Upper lobe of right lung (tissue), 1 donor: ENCODE results near the gene DUS2. TPM values are rescaled to one million over a fixed set of nuclear protein-coding genes. Genes with fewer than 3 reads are reported as not detected.
"Not testable (repeated sequence)": the region's sequence is repeated elsewhere in the genome, so short reads cannot be mapped to it uniquely, and the experiment has no call there.

Source experiments
- ATAC-seq: fragments of 200-7000 bp; cut with Tn5 transposase; one replicate; pipeline ENCODE4 v1.9.1; 2020; ENCODE audit warnings: mild to moderate bottlenecking, moderate library complexity
- DNase-seq: peaks from one replicate; pipeline ENCODE4 v3.0.0-alpha.2; 2020
- H3K27ac ChIP-seq: fragments of 200-600 bp; one replicate; pipeline ENCODE4 v1.8.0; 2022
- H3K27me3 ChIP-seq: fragments of 200-600 bp; one replicate; pipeline ENCODE4 v1.8.0; 2022; ENCODE audit warnings: mild to moderate bottlenecking
- H3K36me3 ChIP-seq: fragments of 200-600 bp; one replicate; pipeline ENCODE4 v1.8.0; 2022
- H3K4me1 ChIP-seq: fragments of 200-600 bp; one replicate; pipeline ENCODE4 v1.8.0; 2022
- H3K4me3 ChIP-seq: fragments of 200-600 bp; one replicate; pipeline ENCODE4 v1.8.0; 2022; ENCODE audit warnings: mild to moderate bottlenecking
- H3K9me3 ChIP-seq: fragments of 200-600 bp; one replicate; pipeline ENCODE4 v1.8.0; 2022
- CTCF ChIP-seq: fragments of 200-600 bp; IDR thresholded peaks from one replicate; pipeline ENCODE4 v1.8.0; 2022; ENCODE audit warnings: antibody characterized with exemption
- intact Hi-C: fragments of 100-400 bp; cut with DNase I; formaldehyde crosslinking; loops from one replicate; pipeline ENCODE4 v1.11.0; 2022
- total RNA-seq: library from RNA; stranded (reverse); fragmentation: NEBNext Ultra II Directional; extraction: Animal tissue kit (Norgen Biotek cat#: 25700); gene quantifications from one replicate; pipeline ENCODE4 v1.2.1, GENCODE V29; 2021
- donor health status: DM: no; HTN: yes; CAD: no; lungs with severe emphysema.

Gene DUS2
- total RNA-seq, 1 donor from 2014 or later, result 11.2 TPM

DNA sequence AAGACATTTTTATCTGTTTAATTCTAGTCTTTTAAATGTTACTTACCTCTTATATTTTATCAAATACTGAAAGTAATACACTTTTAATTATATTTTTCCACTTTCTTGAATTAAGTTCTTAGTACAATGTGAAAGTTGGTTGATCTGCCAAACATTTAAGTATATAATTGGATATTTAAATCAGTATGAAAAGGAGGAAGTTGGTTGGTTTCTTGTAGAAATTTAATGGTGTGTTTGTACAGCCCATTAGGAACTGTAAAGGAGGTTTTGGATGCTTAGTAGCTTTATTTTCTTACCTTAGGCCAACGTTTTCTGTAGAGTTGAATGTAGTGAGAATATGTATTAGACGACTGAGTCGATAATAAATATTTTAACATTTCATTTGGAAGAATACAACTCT lies 67.4 kb downstream of the DUS2 start:
- ATAC-seq (no peak), DNase-seq (no peak)
- intact Hi-C loops, result no loop called here
- no peaks in the 10 kb centered on the region for H3K27me3 ChIP-seq
- peaks cover 61% of the 10 kb centered on the region for H3K4me1 ChIP-seq
- TF ChIP-seq CTCF, result no peak
- no peaks in the 10 kb centered on the region for H3K9me3 ChIP-seq
- peak overlapping the region; percentile 19 for H3K27ac ChIP-seq
- no peak overlapping the region for H3K4me3 ChIP-seq
- H3K36me3 ChIP-seq, result no peaks in the 10 kb centered on the region

DNA sequence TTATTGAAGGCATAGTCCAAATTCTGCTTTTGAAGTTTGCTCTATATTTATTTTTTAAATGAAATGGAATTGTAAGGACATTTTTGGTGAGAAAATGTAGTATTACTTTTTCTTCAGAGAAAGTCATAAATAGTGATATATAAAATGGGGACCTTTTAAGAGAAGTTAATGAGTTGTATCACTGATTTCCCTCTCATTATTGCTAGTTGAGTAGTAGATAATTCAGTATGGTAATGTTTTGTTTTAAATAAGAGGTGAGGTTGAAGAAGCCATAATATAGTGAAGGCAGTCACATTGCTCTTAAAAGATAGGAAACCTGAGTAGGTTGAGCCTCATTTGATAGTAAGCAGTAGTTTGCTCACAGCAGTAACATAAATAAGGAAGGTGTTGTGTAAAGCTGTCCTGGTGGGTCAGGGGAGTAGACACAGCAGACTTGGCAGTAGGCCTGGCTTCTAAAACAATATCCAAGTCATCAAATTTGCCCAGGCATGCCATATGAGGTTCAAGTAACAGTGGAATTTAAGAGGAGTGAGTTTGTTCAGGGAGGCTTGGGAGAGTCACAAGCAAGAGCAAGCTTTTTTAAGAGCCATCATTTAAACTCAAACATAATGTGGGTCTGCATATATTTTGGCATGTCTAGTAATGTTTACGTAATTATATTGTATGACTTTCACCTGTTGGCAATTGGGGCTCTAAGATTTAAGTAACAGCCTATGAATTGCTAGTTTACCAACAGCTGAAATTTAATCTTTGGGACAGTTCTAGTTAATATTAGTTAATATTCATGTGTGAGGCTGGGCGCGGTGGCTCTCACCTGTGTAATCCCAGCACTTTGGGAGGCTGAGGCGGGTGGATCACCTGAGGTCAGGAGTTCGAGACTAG lies 68.5 kb downstream of the DUS2 start:
- no peaks in the 10 kb centered on the region for H3K36me3 ChIP-seq

DNA sequence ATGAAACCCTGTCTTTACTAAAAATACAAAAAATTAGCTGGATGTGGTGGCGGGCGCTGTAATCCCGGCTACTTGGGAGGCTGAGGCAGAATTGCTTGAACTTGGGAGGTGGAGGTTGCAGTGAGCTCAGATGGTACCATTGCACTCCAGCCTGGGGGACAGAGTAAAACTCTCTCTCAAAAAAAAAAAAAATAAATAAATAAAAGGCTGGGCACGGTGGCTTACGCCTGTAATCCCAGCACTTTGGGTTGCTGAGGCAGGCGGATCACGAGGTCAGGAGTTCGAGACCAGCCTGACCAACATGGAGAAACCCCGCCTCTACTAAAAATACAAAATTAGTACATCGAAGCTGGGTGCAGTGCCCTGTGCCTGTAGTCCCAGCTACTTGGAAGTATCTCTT lies 69.2 kb downstream of the DUS2 start:
- intact Hi-C loops, H3K27me3 ChIP-seq, H3K36me3 ChIP-seq, DNase-seq, H3K9me3 ChIP-seq, ATAC-seq, H3K27ac ChIP-seq, H3K4me3 ChIP-seq: not testable (repeated sequence)
- peaks cover 58% of the 10 kb centered on the region for H3K4me1 ChIP-seq

More for the DNA sequence above, 68.5 kb downstream of the DUS2 start:
- no peaks in the 10 kb centered on the region for H3K9me3 ChIP-seq
- DNase-seq (no peak), ATAC-seq (peak; percentile 70)
- H3K4me1 ChIP-seq, result peaks cover 64% of the 10 kb centered on the region
- intact Hi-C loops, result no loop called here
- H3K27ac ChIP-seq, result peak overlapping the region; percentile 19
- no peak overlapping the region for H3K4me3 ChIP-seq
- H3K27me3 ChIP-seq, result no peaks in the 10 kb centered on the region
- no peak for TF ChIP-seq CTCF

DNA sequence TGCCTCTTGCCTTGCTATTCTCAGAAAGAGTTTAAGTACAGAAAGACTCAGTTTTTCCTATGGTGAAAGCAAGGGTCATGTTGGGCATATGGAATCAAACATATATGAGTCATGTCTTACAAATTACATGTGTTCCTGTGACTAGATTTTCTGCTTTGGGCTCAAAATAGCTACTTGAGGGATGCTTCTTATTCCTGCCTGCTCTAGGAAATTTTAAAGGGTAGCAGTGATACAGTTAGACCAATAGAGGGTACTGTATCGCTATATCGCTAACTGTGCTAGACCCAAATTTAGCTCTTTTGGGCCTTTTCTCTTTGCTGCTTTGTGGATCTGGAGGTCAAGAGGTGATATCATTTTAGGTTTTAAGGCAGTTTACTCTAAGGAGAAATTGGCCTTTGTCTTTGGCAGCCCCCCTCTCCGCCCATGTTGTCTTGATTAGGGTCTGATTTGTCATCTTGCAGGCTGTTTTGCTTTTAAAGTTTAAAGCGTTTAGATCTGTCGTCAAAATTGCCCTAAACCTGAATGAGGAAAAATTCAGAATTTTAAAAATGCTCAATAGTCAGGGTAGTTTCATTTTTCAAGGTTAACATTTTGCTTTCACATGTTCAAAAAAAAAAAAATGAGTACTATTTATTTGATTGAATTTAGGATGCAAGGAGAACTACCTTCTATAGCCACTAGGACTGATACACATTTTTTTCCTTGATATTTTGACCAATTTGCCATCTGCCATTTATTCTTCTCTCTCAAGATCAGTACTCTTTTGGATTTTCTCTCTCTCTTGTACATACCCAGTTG lies 70.9 kb downstream of the DUS2 start:
- no peaks in the 10 kb centered on the region for H3K9me3 ChIP-seq
- no peak for DNase-seq
- no peaks in the 10 kb centered on the region for H3K27me3 ChIP-seq
- ATAC-seq, result peak; percentile 72
- H3K4me3 ChIP-seq, result no peak overlapping the region
- H3K27ac ChIP-seq, result no peak overlapping the region
- intact Hi-C loops, result no loop called here
- peak; percentile 34 for TF ChIP-seq CTCF
- H3K36me3 ChIP-seq, result peaks cover 3% of the 10 kb centered on the region
- H3K4me1 ChIP-seq, result peaks cover 51% of the 10 kb centered on the region

DNA sequence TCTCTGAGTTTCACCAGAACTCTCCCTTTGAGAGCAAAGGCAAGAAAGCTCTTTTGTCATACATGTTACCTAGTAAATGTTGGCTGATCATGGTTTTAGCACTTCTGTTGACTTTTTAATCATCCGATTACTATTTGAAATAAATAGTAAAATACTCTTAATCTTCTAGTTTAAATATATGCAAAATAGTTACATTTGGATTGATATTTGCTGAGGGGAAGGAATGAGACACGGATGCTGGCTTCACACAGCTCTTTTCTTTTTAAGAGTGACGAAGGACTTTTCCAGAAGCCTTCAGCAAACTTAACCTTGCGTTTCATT lies 71.5 kb downstream of the DUS2 start:
- H3K36me3 ChIP-seq, result peaks cover 3% of the 10 kb centered on the region
- H3K4me3 ChIP-seq, result no peak overlapping the region
- intact Hi-C loops, result no loop called here
- ATAC-seq, result no peak
- H3K27me3 ChIP-seq, result no peaks in the 10 kb centered on the region
- TF ChIP-seq CTCF, result no peak
- no peak for DNase-seq
- H3K4me1 ChIP-seq, result peaks cover 51% of the 10 kb centered on the region
- H3K9me3 ChIP-seq, result no peaks in the 10 kb centered on the region
- H3K27ac ChIP-seq, result no peak overlapping the region

DNA sequence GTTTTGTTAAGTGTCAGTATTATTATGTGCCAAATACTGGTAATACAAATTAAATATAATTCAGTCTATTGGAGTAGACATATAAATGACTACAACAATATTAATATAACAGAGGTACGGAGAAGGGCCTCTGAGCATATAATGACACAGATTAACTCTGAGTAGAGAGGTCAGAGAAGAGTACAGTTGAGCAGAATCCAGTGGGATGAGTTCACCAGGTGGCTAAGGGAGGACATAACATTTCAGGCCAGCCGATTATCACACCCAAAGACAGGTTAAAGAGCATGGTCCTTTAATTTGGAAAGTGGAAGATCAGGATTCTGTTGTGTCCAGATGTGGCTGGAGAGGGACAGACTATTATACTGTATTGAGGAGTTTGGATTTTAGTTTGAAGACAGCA lies 73.4 kb downstream of the DUS2 start:
- Histone ChIP-seq H3K36me3 (peaks cover 3% of the 10 kb centered on the region), H3K4me3 (no peak overlapping the region), H3K9me3 (no peaks in the 10 kb centered on the region), H3K27ac (no peak overlapping the region), H3K4me1 (peaks cover 39% of the 10 kb centered on the region), H3K27me3 (no peaks in the 10 kb centered on the region)
- ATAC-seq (no peak), DNase-seq (no peak)
- intact Hi-C loops, result no loop called here
- TF ChIP-seq CTCF, result no peak
